ENCODE results near the gene PODNL1.

Gene PODNL1

DNA sequence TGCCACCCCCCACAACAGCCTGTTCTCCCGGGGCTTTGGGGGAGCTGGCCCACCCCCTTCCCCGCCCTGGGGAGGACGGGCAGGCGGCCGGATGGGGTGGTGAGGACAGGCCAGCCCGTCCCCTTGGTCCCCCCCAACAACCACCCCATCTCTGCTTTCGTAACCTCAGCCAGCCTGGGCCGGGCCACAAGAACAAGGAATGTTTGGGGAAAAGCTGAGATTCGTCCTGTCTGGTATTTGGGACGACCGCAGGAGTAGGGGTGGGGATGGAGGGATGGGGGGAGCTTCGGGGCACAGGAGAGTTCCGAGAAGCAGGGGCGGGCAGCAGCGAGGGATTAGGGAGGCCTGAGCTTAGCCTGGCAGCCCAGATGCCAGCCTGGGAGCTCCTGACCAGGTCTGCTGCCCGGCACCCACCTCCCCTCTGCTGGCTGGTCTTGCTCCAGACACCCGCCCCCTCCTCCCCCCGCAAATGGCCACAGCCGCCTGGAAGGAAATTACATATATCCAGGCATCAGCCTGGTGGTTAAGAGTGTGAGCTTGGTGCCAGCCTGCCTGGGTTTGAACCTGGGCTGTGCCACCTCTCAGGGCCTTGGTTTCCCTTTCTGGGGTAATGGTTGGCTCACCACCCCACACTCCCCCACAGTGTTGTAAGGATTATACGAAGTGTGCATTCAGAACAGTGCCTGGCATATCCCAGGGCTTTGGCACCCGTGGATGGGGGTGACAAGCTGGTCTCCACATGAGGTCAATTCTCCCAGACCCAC lies at the start of gene PODNL1:
Gene PODNL1 (minus strand): TSS at position 117 of the 764 bp plus-strand sequence. CDS start 236 bp downstream, outside the sequence.
- in situ Hi-C loops (cut with MboI; ENCODE audit: low sequenced_read_pairs), result no loop called here

DNA sequence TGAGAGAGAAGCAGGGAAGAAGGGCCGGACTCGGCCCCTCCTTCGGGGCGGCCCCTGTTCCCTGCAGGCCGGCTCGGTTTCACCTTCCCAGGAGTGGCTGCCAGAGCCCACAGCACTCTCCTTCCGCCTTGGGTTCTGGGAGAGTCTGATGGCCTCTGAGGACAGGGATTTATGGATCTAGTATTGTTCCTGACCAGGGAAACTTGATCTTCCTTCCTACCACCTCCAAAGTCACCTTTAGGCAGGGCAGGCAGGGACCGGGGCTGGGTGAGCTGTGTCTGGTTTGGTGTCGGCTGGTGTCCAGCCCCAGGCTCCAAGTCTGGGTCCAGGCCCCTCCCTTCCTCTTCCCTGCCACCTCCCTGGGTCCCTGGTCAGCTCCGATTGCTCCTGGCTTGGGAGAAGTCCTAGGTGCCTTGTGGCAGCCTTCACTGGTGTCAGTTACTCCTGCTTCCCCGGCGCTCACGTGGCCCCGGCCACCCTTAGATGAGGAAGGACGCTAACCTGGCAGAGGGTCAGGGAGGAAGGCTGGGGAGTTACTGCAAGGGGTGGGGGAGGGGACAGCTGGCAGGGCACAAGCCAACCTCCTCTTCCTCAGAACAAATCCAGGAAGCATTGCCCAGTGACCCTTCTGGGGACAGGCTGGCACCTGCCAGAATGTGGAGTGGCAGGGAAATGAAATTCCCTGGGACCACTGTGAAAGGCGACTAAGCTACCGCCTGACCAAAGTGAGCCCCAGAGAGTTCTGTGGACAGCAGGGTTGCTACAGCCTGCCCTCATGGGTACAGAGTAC lies 49.1 kb upstream of the PODNL1 start:
- in situ Hi-C loops (cut with MboI; ENCODE audit: low sequenced_read_pairs), result no loop called here

DNA sequence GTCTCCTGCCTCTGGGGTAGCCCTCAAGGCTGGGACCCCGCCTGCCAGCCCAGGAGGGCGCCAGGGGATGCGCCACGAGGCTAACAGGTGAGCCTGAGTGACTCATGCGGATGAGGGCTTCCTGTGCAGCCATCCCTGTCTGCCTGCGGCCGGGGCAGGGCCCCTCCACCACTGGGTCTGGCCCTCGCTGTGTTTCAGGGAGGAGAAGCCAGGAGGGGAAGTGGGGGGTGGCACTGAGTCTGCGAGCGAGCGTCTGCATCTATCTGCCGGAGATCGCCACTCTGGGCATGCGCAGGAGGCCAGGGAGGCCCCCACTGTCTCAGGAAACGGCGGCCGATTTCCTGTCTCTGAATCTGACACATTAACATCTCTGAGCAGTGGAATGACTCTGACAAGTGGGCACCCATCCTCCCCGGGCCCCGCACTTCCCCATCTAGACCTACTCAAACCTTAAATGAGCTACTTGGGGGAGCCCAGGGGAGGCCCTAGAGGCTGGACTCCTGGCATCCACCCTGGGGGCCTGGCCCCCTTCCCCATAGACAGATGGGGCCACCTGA lies 48.2 kb upstream of the PODNL1 start:
- in situ Hi-C loops (cut with MboI; ENCODE audit: low sequenced_read_pairs), result no loop called here

DNA sequence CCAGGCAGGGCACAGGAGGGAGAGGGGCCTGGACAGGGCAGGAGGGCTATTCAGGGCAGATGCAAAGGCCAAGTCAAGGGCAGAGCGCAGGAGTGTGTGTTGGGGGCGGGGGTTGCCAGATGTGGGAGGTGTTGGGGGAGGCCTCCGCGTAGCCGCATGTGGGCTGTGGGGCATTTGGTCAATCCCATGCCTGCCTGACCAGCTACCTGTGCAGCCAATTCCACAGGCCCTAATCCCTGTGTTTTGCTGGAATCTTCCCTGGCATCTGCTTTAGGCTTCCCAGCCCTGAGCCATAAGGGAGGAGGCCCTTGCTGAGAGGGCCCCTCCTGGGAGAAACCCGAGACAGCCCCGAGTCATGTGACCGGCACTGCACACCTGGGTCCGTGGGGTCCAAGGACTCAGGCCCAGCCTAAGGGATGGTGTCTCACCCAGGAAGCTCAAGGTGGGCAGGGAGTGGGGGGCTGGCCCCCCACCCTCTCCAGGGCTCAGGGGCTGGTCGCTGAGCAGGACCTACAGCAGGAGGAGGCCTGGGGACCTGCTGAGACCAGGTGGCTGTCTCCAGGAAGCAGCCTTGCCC lies 47.6 kb upstream of the PODNL1 start:
- in situ Hi-C loops (cut with MboI; ENCODE audit: low sequenced_read_pairs), result no loop called here

- in situ Hi-C loops (cut with MboI; ENCODE audit: low sequenced_read_pairs), result no loop called here
Observed at GRCh38 chr19:13984875-13985741, 46.9 kb upstream of the PODNL1 start.

DNA sequence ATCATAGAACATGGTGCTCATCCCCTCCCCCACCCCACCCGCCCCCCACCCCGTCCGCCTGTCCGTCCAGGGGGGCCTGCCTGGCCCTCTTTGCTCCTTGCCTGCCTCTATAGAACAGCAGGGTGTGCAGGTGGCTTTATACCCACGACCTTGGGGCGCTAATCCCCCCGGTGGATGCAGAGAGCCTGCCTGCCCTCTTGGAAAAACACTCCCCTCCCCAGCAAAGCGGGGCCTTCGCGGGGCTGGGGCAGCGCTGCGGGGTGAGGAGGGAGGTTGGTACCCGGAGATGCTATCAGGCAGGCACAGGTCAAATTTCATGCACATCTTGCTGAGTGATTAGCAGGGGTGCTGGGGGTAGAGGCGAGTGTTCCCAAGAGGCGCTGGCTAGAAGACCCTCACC lies 46.0 kb upstream of the PODNL1 start:
- in situ Hi-C loops (cut with MboI; ENCODE audit: low sequenced_read_pairs), result no loop called here

DNA sequence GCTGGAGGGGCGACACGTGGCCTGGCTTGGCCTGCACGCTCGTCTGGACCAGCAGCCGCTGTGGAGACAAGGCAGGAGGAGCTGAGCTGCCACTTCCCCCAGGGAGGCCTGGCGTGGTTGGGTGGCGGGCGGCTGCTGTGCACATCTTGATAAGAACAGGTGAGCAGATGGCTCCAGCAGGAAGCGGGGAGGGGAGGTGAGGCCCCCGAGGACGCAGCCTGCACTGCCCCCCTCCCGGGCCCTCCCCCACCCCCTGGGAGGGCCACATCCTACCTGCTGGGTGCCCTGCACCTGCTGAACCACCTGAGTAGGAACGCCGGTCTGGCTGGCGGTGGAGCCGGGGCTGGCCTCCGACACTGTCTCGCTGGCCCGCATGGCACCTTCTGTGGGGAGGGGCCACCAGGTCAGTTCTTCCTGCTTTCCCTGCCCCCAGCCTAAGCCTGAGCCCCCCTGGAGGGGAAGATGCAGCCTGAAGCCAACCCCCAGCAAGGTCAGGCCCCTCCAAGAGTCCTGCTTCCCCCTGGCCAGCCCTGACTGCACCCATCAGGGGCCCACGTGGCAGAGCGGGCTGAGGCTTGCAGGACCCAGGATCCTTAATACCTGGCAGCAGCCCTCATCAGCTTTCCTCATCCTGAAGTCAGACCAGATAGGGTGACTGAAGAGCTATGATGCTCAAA lies 45.1 kb upstream of the PODNL1 start:
- in situ Hi-C loops (cut with MboI; ENCODE audit: low sequenced_read_pairs), result no loop called here

DNA sequence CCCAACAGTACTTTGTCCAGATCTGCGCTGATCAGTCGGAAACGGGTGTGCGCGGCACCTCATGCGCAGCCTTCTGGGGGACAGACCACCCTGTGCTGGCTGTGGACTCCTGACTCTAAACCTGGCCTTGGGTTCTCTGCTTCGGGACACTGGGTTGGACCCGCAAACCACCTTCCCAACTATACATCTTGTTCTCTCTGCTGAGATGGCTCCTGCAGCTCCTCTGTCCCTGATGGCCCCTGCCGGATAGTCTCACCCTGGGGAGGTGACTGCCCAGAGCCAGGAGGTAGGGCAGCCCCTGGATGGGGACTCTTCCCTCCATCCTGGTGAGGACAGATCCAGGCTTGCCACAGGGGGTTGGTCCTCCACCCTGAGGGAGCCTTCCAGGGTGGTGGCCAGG lies 44.6 kb upstream of the PODNL1 start:
- in situ Hi-C loops (cut with MboI; ENCODE audit: low sequenced_read_pairs), result no loop called here

- in situ Hi-C loops (cut with MboI; ENCODE audit: low sequenced_read_pairs), result no loop called here
Observed at GRCh38 chr19:13981988-13982501, 43.8 kb upstream of the PODNL1 start.

GRCh38 chr19:13981467-13981866 lies 43.2 kb upstream of the PODNL1 start:
- in situ Hi-C loops (cut with MboI; ENCODE audit: low sequenced_read_pairs), result no loop called here

DNA sequence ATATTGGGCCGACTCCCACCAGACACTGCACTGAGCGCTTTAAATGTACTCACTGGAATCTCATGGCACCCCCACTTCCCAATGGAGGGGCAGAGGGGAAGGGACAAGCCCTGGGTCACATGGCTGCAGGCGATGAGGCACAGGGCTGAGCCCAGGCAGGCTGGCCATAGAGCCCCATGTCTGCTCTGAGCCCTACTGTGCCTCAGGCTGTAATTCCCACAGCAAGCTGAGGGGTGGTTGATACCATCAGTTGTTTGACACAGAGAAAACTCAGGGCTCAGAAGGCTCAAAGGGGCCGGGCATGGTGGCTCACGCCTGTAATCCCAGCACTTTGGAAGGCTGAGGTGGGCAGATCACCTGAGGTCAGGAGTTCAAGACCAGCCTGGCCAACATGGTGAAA lies 42.8 kb upstream of the PODNL1 start:
- in situ Hi-C loops (cut with MboI; ENCODE audit: low sequenced_read_pairs), result no loop called here

DNA sequence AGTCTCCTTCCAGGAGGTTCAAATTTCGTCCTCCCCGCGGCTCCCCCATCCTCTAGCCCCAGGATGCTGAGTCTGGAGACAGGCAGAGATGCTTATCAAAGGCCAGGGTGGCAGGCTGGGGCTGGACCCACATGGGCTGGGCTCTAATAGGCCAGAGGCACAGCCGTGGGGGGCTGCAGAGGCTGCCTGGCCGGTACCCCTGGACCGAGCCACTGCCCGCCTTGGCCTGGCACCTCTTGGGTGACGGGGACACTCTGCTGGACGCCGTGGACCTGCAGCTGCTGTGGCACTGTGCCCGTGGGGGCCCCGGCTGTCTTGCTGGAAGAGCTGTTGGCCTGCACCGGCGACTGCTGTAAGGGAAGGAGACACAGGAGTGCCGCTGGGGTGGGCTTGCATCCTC lies 42.1 kb upstream of the PODNL1 start:
- in situ Hi-C loops (cut with MboI; ENCODE audit: low sequenced_read_pairs), result no loop called here

DNA sequence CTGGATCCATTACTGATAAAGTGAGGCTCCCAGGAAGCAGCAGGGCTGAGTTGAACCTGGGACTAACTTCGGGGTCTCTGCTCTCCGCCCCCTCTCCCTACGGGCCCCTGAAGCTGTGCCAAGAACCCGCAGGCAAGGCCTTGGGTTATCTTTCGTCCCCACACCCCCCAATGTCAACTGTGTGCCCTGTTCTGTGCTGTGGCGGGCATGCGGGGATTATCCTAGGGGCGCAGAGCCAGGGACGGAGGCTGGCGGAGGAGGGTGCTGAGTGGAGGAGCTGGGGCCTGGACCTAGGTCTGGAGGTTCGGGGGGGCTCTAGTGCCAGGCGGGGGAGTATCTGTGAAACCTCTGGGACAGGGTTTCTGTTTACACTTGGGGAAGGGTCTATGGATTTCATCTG lies 41.5 kb upstream of the PODNL1 start:
- in situ Hi-C loops (cut with MboI; ENCODE audit: low sequenced_read_pairs), result no loop called here

DNA sequence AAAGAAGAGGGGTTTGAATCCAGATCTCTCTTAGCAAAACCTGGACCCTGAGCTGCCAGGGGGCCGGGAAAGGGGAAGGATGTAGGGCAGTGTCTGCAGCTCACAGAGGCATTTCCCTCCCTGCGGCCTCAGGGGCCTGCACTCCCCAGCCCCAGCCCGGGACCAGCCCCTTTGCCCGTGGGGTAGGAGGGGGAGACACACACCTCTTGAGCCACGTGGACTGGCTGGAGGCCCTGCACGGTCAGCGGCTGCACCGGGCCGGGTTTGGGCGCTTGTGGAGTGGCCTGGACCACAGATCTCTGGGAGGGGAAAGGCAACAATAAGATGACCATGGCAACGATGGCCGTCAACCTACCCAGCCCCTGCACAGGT lies 41.0 kb upstream of the PODNL1 start:
- in situ Hi-C loops (cut with MboI; ENCODE audit: low sequenced_read_pairs), result no loop called here

GRCh38 chr19:13978351-13979243 lies 40.4 kb upstream of the PODNL1 start:
- in situ Hi-C loops (cut with MboI; ENCODE audit: low sequenced_read_pairs), result no loop called here

GRCh38 chr19:13977803-13978202 lies 39.6 kb upstream of the PODNL1 start:
- in situ Hi-C loops (cut with MboI; ENCODE audit: low sequenced_read_pairs), result no loop called here

DNA sequence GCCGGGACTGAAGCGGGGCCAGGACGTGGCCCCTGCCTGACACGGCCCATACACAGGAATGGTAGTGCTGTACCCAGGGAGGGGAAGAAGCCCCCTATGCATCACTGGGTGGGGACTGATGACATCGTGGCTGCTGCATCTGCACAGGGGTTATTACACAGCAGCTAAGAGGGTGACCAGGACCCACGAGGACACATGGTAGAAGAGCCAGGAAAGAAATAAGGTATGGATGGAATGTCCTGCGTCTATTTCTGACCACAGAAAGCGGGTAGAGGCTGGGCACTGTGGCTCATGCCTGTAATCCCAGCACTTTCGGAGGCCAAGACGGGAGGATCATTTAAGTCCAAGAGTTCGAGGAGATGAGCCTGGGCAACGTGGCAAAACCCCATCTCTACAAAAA lies 38.2 kb upstream of the PODNL1 start:
- in situ Hi-C loops (cut with MboI; ENCODE audit: low sequenced_read_pairs), result no loop called here

DNA sequence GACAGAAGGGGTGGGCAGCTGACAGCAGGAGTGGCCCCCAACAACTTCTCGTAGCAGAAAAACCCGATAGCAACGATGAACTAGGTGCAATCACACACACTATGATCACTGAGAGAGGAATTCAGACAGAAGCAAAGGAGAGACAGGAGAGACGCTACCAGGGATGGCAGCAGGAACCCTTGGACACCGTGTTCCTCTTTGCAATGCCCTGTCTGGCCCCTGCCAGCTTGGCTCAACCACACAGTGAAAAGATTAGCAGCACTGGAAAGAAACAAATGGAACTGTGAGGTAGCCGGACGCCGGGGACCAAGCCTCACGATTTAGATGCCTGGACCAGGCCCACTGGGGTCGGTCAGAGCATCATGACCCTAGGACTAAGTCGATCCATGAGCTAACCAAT lies 37.7 kb upstream of the PODNL1 start:
- in situ Hi-C loops (cut with MboI; ENCODE audit: low sequenced_read_pairs), result no loop called here

DNA sequence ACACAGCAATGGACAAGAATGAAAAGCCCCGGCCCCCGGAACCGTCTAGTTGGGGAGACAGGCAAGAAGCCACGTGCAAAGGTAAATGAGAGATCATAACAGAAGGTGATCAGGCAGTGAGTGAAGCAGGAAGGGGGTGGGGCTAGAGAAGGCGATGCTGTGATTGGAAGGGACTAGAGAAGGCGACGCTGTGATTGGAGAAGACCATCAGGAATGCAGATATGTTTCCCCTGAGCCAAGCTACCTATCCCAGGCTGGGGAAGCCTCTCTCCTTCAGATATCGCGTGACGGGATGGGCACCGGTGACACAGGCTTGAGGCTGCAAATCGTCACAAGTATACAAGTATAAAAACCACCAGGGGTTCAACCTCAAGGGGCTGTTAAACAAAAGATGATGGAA lies 35.9 kb upstream of the PODNL1 start:
- in situ Hi-C loops (cut with MboI; ENCODE audit: low sequenced_read_pairs), result no loop called here

Data from HL-60/S4 treated with phorbol 12-myristate 13-acetate at 8.2 ng/mL for 4 days and 3 days (cell line).